ACC112 (cell line): Measurements from ENCODE around the gene DGCR8.

Experiments used
- H2AFZ ChIP-seq: fragments of 200-600 bp; sonication (generic); one replicate; pipeline ENCODE4 v1.6.0; 2017; ENCODE audit warnings: antibody characterized with exemption, low read length; ENCODE audit not compliant: unreplicated experiment
- H3K27ac ChIP-seq: fragments of 200-600 bp; sonication (generic); 2 replicates; pipeline ENCODE4 v1.5.1; 2014; ENCODE audit warnings: low read depth, mild to moderate bottlenecking, antibody characterized with exemption, low read length, moderate library complexity
- H3K27me3 ChIP-seq: fragments of 200-600 bp; sonication (generic); 2 replicates; pipeline ENCODE4 v1.6.1; 2014; ENCODE audit warnings: mild to moderate bottlenecking, antibody characterized with exemption, low read length, moderate library complexity, mixed read lengths; ENCODE audit not compliant: insufficient read depth
- H3K36me3 ChIP-seq: fragments of 200-600 bp; sonication (generic); 2 replicates; pipeline ENCODE4 v1.6.1; 2016; ENCODE audit warnings: mild to moderate bottlenecking, antibody characterized with exemption, low read length, moderate library complexity, mixed read lengths; ENCODE audit not compliant: insufficient read depth
- H3K4me1 ChIP-seq: fragments of 200-600 bp; sonication (generic); one replicate; pipeline ENCODE4 v1.6.1; 2016; ENCODE audit warnings: low read length, mixed read lengths; ENCODE audit not compliant: insufficient read depth, unreplicated experiment, control insufficient read depth
- H3K4me3 ChIP-seq: fragments of 200-600 bp; sonication (generic); 2 replicates; pipeline ENCODE4 v1.5.1; 2014; ENCODE audit warnings: mild to moderate bottlenecking, low read depth, low read length
- H3K79me2 ChIP-seq: fragments of 200-600 bp; sonication (generic); one replicate; pipeline ENCODE4 v1.6.0; 2016; ENCODE audit warnings: low read length; ENCODE audit not compliant: control insufficient read depth, unreplicated experiment, insufficient read depth

Gene DGCR8

DNA sequence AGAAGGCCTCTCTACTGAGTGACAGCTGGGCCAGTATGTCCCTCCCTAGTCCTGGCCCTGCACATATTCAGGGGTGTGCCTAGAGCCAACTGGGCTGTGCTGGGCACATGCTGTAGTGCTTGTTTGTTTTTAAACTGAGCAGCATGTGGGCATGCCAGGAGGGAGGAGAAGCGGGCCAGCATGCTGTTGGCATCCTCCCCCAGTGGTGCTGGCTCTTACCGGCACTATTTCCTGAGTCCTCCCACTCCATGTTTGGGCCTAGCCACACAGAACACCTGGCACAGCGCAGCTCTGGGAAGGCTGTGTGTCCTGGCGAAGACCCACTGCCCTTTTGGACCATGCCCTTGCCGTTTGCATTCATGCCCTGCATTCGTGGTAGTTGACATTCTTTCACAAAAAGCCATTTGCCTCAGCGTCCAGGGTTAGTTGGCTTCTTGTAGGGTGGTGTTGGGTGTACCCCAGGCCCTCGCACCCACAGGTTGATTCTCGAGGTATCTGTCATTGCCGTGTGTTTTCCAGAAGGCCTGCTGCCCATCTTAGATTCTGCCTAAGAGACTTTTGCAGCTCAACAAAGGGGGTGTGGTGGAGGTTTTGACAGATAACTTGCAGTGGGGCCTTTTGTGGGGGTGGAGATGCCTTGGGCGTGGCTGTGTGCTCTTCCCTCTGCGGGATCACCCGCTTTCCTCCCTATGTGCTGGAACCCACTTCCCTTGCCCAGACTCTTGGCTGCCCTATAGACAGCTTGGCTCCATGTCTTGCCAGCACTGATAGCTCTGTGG is 13.6 kb downstream of the DGCR8 start:
- Histone ChIP-seq H3K4me1 (no peaks in the 10 kb centered on the region), H3K27me3 (no peaks in the 10 kb centered on the region), H3K36me3 (peaks cover 25% of the 10 kb centered on the region), H3K27ac (no peak overlapping the region), H3K79me2 (peaks cover 3% of the 10 kb centered on the region), H2AFZ (no peak overlapping the region), H3K4me3 (no peak overlapping the region)

DNA sequence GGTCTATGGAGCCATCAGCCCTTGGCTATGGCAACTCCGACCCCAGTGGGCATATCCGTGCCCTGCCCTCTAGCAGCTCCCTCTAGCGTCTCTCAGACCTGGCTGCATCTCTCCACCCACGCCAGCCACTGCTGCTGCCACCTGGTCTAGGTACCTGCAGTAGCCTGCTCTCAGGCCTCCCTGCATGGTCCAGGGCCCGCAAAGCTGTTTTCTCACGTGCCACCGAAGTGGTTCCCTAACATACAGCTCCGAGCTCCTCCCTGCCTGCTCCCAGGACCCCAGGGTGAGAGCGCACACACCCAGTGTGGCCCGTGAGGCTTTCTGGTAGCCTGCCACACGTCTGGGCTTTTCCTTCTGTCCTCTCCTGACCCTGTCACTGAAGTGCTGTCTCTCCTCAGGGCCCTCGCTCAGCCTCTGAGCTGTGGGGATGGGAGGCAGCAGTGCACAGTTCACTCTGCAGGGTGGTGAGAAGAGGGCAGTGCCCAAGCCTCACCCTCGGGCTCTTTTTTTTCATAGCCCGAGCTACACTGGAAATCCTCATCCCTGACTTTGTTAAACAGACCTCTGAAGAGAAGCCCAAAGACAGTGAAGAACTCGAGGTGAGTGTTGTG is 14.3 kb downstream of the DGCR8 start:
- H3K4me1 ChIP-seq: no peaks in the 10 kb centered on the region
- no peak overlapping the region for H3K27ac ChIP-seq
- H3K4me3 ChIP-seq: no peak overlapping the region
- H2AFZ ChIP-seq: no peak overlapping the region
- H3K27me3 ChIP-seq: no peaks in the 10 kb centered on the region
- H3K79me2 ChIP-seq: peaks cover 3% of the 10 kb centered on the region
- peaks cover 26% of the 10 kb centered on the region for H3K36me3 ChIP-seq

DNA sequence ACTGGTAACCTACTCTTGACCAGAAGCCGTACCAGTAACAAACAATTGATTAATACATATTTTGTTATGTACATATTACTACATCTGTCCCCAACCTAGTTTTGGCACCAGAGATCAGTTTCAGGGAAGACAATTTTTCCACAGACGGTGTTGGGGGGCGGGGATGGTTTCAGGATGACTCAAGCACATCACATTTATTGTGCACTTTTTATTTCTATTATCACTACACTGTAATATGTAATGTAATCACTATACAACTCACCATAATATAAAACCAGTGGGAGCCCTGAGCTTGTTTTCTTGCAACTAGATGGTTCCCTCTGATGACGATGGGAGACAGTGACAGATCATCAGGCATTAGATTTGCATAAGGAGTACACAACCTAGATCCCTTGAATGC is 15.5 kb downstream of the DGCR8 start:
- Histone ChIP-seq H3K4me3 (no peak overlapping the region), H3K79me2 (peaks cover 3% of the 10 kb centered on the region), H3K27ac (no peak overlapping the region), H3K27me3 (no peaks in the 10 kb centered on the region), H2AFZ (no peak overlapping the region), H3K4me1 (no peaks in the 10 kb centered on the region), H3K36me3 (peaks cover 26% of the 10 kb centered on the region)

DNA sequence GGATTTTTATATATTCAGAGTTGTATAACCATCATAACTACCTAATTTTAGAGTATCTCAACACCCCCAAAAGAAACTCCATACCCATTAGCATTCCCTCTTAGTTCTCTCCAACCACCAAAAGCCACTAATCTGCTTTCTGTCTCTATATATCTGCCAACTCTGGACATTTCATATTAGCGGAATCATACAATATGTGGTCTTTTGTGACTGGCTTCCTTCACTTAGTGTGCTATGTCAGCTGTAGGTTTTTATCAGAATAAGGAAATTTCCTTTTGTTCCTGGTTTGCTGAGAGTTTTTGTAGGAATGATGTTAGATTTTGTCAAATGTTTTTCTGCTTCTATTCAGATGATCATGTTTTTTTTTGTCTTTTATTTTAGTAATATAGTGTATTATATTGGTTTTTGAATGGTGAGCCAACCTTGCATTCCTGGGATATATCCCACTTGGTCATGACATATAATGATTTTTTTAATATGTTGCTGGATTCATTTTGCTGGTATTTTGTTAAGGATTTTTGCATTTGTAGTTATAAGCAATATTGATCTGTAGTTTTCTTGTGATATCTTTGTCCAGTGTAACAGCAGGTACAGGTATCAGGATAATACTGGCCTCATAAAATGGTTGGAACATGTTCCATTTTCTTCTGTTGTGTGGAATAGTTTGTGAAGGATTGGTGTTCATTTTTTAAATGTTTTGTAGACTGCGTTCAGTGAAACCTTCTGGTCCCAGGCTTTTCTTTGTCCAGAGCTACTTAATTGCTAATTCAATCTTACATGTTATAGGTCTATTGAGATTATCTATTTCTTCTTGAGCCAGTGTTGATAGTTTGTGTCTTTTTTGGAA is 16.8 kb downstream of the DGCR8 start:
- Histone ChIP-seq H3K4me3 (no peak overlapping the region), H3K4me1 (no peaks in the 10 kb centered on the region), H2AFZ (no peak overlapping the region), H3K27ac (no peak overlapping the region), H3K27me3 (no peaks in the 10 kb centered on the region), H3K36me3 (peaks cover 21% of the 10 kb centered on the region), H3K79me2 (peaks cover 3% of the 10 kb centered on the region)

DNA sequence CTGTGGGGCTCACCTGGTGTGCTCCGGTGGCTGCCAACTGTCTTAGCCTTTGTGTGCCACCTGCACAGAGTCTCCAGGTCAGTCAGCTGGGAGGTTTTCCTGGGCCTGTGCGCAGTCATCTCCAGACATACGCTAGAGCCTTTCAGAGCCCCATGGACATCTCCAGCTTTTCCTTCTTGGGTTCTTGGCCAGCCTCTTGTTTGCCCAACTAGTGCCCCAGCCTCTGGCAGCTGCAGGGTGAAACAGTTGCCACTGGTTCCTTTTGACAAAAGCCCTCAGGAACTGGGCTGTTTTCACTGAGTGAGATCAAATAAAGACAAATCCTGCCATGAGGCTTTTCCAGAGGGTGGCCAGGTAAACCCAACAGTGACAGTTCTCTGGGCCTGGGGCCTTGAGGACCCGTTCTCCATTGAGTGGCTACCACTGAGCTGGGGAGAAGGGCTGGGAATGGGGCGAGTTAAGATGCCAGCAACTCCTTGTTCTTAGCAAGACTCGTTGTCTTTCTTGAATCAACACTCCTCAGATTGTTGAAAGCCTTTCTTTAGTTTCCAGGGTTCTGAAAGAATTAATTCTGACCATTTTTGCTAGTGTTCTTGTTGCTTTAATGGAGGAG is 19.2 kb downstream of the DGCR8 start:
- H3K27ac ChIP-seq: no peak overlapping the region
- no peak overlapping the region for H2AFZ ChIP-seq
- no peaks in the 10 kb centered on the region for H3K27me3 ChIP-seq
- H3K4me1 ChIP-seq: no peaks in the 10 kb centered on the region
- H3K36me3 ChIP-seq: peaks cover 21% of the 10 kb centered on the region
- H3K4me3 ChIP-seq: no peak overlapping the region
- H3K79me2 ChIP-seq: peaks cover 8% of the 10 kb centered on the region

DNA sequence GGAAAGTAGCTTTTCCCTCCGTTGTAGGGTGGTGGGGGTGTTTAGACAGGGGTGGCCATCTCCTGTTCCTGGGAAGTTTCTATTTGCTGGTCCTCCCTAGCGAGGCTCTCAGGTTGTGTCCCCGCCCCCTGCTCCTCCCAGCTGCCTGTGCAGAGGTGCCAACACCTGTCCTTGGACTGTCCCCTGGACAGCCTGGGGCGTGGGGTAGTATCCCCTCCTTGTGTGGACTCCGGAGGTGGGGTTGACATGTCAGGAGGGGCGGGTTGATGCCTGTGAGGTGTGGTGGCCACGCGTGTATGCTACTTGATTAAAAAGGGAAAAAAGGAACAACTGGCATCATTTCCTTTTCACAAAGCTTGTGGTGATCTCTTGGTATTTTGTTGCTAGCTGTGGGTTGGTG is 21.6 kb downstream of the DGCR8 start:
- Histone ChIP-seq H3K4me1 (no peaks in the 10 kb centered on the region), H3K27ac (no peak overlapping the region), H3K79me2 (peaks cover 10% of the 10 kb centered on the region), H2AFZ (no peak overlapping the region), H3K27me3 (no peaks in the 10 kb centered on the region), H3K4me3 (no peak overlapping the region), H3K36me3 (peaks cover 11% of the 10 kb centered on the region)

DNA sequence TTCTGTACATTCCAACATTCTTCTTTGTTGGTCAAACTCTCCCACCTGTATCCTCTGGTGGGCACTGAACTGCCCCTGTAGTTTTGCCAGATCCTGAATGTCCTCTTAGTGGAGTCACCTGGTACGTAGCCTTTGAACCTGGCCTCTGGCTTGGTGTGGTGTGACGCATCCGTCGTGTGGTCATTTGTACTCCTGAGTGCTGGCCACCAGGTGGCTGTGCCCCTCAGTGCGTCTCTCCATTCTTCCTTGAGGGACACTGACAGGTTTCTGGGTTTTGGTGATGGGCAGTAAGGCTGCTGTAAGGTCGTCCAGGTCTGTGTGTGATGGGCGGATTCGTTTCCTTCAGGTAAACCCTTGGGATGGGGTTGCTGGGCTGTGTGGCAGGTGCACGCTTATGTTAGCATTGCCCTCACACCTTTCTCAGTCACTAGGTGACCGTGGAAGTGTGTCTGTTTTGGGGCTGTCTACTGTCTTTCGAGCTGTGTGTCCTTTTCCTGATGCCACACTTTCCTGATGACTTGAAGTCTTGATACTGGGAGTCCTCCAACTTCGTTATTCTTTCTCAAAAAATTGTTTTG is 22.3 kb downstream of the DGCR8 start:
- peaks cover 4% of the 10 kb centered on the region; the same call in 1 of the 2 replicates for H3K36me3 ChIP-seq
- H3K27me3 ChIP-seq: no peaks in the 10 kb centered on the region
- peaks cover 7% of the 10 kb centered on the region for H3K79me2 ChIP-seq
- H3K27ac ChIP-seq: no peak overlapping the region
- H3K4me1 ChIP-seq: no peaks in the 10 kb centered on the region
- H3K4me3 ChIP-seq: no peak overlapping the region
- H2AFZ ChIP-seq: no peak overlapping the region

DNA sequence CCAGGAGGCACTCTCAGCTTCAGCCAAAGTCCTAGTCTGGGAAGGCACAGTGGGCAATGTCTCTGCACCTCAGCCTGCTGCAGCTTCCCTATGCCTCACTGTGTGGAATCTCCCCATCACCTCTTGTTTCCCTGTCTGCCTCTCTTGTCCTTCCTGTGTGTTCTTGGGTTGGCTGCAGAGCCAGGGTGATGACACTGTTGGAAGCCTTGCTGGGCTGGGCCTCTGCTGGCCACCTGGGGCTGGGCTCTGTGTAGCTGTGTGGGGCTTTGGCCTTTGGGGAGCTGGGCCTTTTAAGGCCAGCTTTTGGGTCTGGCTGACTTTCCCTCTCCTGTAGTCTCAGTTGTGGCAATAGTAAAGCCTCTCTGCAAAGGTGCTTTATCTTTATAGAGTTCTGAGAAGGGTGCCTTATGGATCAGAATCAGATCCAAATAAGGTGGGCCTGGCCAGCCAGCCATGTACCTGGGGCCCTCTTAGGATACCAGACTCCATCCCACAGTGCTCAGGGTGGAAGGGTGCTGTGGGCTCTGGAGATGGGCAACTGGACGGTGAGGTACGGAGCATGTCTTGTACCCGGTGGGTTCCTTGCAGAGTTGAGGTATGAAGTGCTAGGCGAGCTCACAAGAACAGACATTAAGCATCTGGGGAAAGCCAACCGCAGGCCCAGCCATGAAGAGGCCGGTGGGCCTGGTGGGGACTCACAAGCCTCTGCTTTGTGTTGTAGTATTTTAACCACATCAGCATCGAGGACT is 25.6 kb downstream of the DGCR8 start:
- H3K36me3 ChIP-seq: no peaks in the 10 kb centered on the region
- no peak overlapping the region for H2AFZ ChIP-seq
- no peak overlapping the region for H3K4me3 ChIP-seq
- no peaks in the 10 kb centered on the region for H3K4me1 ChIP-seq
- peaks cover 7% of the 10 kb centered on the region for H3K79me2 ChIP-seq
- no peaks in the 10 kb centered on the region for H3K27me3 ChIP-seq
- H3K27ac ChIP-seq: no peak overlapping the region

DNA sequence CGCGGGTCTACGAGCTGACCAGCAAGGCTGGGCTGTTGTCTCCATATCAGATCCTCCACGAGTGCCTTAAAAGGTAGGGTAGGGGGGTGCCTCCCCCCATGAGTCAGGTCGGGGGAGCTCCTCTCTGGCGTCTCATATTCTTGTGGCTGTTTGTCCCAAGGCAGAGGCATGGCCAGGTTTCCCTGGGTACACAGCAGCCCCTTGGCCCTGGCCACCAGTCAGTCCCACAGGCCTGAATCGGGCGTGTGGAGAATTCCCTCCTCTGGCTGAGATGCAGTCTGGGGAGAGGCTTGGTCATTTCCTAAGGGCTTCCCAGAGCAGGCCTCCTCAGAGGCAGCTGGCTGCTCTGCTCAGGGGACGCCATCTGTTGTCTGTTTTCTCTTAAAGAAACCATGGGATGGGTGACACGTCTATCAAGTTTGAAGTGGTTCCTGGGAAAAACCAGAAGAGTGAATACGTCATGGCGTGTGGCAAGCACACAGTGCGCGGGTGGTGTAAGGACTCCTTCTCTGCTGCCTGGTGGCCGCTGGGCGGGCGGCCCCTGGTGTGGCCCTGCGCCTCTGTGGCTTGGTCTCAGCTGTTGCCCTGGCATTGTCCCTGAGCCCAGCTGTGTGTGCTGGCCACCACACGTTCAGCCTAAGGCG is 26.3 kb downstream of the DGCR8 start:
- Histone ChIP-seq H3K4me3 (no peak overlapping the region), H3K36me3 (no peaks in the 10 kb centered on the region), H3K27me3 (no peaks in the 10 kb centered on the region), H3K79me2 (peaks cover 7% of the 10 kb centered on the region), H3K27ac (no peak overlapping the region), H2AFZ (no peak overlapping the region), H3K4me1 (no peaks in the 10 kb centered on the region)
